Mammary epithelial cell (primary cell): ENCODE measurements around the gene CISH.

Experiments
- CTCF ChIP-seq, 2 donors: IDR thresholded peaks in 1 of 2; conservative IDR thresholded peaks in 1 of 2; 2 replicates each; pipeline ENCODE4 v1.5.1; 2011 to 2012; ENCODE audit warnings: inconsistent platforms in 2 of 2, low read length in 2 of 2, mild to moderate bottlenecking in 2 of 2, control low read depth in 1 of 2, low read depth in 1 of 2; ENCODE audit not compliant: insufficient read depth in 1 of 2; ENCODE audit errors: extremely low read depth in 1 of 2
- EZH2 ChIP-seq: IDR thresholded peaks from 2 replicates; pipeline ENCODE4 v1.6.1; 2012; ENCODE audit warnings: low read length, inconsistent platforms, borderline replicate concordance

DNA sequence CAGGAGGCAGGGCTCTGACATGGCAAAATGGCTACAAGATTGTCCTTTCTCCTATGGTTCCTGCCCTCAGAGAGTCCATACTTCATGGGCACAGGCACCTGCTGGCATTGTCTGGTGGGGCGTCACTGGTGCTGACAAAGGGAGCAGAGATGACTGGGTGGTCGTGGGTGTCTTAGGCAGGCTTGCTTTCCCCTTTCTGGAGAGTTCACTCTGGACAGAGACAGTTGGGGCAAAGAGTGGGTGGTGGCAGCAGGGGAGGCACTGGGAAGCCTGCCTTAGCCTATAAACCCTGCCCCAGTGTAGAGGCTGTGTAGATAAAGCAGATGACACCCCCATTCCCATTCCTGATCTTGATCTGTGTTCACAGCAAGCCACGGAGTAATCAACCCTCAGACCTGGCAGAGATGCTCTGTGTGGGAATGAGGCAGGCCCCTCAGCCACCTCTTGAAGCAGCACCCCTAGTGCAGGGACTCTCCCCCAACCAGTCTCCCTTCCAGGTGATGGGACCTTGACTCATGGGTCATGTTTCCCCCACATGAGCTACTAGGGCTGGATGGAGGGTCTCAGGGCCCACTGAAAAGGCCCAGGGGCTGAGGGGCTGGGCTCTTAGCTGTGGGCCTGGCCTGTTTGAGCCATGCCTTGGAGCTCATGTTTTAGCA lies 42.5 kb upstream of the CISH start:
- no peak for TF ChIP-seq CTCF (conservative IDR thresholded peaks at IDR 0.05 in 1 of 2, IDR thresholded peaks at IDR 0.05 in 1 of 2; ENCODE audit: extremely low read depth in 1 of 2, insufficient read depth in 1 of 2, low read depth in 1 of 2, low read length in 2 of 2)
- TF ChIP-seq EZH2 = no peak
